ENCODE results near the gene WDFY4. TPM values are rescaled to one million over a fixed set of nuclear protein-coding genes. Genes with fewer than 3 reads are reported as not detected.
A peak's percentile ranks its signal among the peaks of the same experiment; 100 is the strongest.

The WDFY4 gene
- total RNA-seq, 1 experiment from 2014 or later: 144 TPM

DNA sequence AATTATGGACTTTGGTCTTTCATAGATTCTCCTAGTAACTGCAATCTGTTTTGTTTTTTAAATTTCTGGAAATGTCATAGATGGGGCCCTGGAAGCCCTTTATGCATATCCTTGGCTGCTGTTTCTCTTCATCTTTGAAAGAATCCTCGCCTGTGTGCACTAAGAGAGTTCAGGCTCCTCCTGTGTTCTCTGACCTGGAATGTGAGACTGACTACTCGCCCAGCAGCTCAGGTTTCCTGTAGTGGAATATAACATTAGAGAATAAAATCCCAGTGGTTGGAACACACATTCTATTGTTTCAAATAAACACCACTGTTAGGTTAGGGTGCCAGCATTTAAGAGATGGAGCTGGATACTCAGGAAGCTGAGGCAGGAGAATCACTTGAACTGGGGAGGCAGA is 56.3 kb downstream of the WDFY4 start:
- H3K9me3 ChIP-seq (ENCODE audit: low read length): no peaks in the 10 kb centered on the region

DNA sequence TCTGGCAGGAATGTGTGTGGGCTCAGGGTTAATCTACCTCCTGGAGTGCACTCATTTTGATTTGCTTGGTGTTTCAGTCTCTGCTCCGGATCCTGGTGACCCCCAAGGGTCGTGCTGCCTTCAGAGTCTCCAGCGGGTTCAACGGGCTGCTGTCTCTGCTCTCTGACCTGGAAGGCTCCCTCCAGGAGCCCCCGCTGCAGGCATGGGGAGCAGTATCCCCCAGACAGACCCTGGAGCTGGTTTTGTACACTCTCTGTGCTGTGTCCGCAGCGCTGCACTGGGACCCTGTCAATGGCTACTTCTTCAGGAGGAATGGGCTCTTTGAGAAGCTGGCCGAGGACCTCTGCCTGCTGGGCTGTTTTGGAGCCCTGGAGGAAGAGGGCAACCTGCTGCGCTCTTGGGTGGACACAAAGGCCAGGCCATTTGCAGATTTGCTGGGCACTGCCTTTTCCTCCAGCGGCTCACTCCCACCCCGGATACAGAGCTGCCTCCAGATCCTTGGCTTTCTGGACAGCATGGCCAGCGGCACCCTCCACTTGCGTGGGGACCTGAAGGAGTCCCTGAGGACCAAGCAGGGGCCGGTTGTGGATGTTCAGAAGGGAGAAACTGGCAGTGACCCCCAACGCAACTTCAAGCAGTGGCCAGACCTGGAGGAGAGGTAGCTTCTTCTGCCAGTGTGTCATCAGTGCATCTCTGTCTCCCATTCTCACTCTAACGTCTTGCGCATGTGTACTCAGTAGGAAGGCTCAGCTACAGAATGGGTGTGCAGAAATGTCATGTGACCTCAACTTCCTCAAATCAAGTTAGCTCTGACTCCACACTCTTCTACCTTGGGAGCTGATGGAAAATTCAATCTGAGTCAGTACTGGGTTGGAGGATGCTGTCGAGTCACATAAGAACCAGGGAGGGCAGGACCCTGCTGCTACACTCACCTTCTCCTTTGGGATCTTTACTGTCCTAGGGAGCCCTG is 58.5 kb downstream of the WDFY4 start:
- Histone ChIP-seq H4K20me1 (ENCODE audit: insufficient read depth, low read depth, low read length) (no peaks in the 10 kb centered on the region), H2AFZ (ENCODE audit: low read length) (no peak overlapping the region), H3K4me1 (ENCODE audit: low read length) (peaks cover 21% of the 10 kb centered on the region), H3K9ac (ENCODE audit: low read length) (no peak overlapping the region), H3K4me2 (ENCODE audit: low read depth, low read length, poor library complexity, severe bottlenecking) (no peak overlapping the region), H3K9me3 (ENCODE audit: low read length) (no peaks in the 10 kb centered on the region), H3K9me2 (replicated peaks; ENCODE audit: insufficient read depth, low read length) (no peaks in the 10 kb centered on the region), H3K4me3 (ENCODE audit: low read length) (no peak overlapping the region), H3K27ac (ENCODE audit: low read length) (no peak overlapping the region), H3K36me3 (ENCODE audit: insufficient read depth, low read length) (peaks cover 82% of the 10 kb centered on the region), H3K27me3 (ENCODE audit: low read length) (no peaks in the 10 kb centered on the region), H3K79me2 (ENCODE audit: low read length) (peaks cover 84% of the 10 kb centered on the region)
- DNase-seq: no peak

More for the DNA sequence above, 56.3 kb downstream of the WDFY4 start:
- Histone ChIP-seq H3K79me2 (ENCODE audit: low read length) (peaks cover 72% of the 10 kb centered on the region), H4K20me1 (ENCODE audit: insufficient read depth, low read depth, low read length) (no peaks in the 10 kb centered on the region), H3K9ac (ENCODE audit: low read length) (no peak overlapping the region), H3K9me2 (replicated peaks; ENCODE audit: insufficient read depth, low read length) (no peaks in the 10 kb centered on the region), H3K27ac (ENCODE audit: low read length) (no peak overlapping the region), H3K4me3 (ENCODE audit: low read length) (no peak overlapping the region), H3K4me2 (ENCODE audit: low read depth, low read length, poor library complexity, severe bottlenecking) (no peak overlapping the region), H3K27me3 (ENCODE audit: low read length) (no peaks in the 10 kb centered on the region), H3K4me1 (ENCODE audit: low read length) (0 out of 2 replicates have a peak, but pooled peaks cover 2% of the 10 kb centered on the region), H2AFZ (ENCODE audit: low read length) (no peak overlapping the region), H3K36me3 (ENCODE audit: insufficient read depth, low read length) (peaks cover 83% of the 10 kb centered on the region)
- DNase-seq: no peak

DNA sequence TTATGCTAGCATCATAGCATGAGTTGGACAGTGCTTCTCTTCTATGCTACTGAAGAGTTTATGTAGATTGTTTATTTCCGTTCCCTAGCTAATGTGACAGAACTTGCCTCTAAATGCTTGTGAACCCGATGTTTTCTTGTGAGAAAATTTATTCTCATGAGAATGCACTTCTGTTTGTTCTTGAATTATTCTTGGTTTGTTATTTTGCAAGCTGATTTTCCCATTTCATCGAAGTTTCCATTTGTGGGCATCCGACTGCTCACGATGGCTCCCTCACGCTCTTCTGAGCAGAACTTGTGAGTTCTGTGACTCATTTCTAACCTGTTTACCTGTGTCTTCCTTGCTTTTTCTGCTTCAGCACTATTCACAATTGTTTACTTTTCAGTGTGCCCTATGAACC is 59.9 kb downstream of the WDFY4 start:
- H3K4me2 ChIP-seq (ENCODE audit: low read depth, low read length, poor library complexity, severe bottlenecking): no peak overlapping the region
- H3K79me2 ChIP-seq (ENCODE audit: low read length): peaks cover 85% of the 10 kb centered on the region

DNA sequence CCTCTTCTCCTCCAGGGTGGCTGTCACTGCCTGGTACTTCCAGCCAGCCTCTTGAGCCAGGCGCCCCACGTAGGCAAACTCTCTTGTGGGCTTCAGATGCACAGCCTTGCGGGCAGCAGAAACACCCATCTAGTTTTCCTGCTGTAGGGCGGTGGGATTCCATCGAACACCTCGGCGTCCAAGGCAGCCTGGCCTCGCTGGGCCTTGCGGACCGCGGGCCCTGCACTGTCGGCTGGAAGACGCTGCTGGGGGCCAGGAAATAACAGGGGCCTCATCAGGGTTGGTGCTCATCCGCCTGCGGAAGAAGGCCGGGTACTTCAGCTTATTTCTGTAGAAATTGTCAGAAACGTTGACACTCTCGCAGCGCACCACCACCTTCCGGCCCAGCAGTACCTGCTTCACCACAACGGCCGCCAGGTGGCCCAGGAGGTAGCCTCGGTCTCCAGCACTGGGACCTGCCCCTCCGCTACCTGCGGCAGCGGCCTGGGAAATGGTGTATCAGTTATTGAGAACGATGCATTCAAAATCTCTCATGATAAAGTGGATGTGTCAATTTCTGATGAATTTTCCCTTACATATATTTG is 61.1 kb downstream of the WDFY4 start:
- Histone ChIP-seq H3K4me3 (ENCODE audit: low read length) (no peak overlapping the region), H3K4me1 (ENCODE audit: low read length) (peaks cover 30% of the 10 kb centered on the region), H3K27me3 (ENCODE audit: low read length) (no peaks in the 10 kb centered on the region), H3K9me3 (ENCODE audit: low read length) (no peaks in the 10 kb centered on the region), H4K20me1 (ENCODE audit: insufficient read depth, low read depth, low read length) (no peaks in the 10 kb centered on the region), H3K36me3 (ENCODE audit: insufficient read depth, low read length) (peaks cover 76% of the 10 kb centered on the region), H2AFZ (ENCODE audit: low read length) (no peak overlapping the region), H3K27ac (ENCODE audit: low read length) (no peak overlapping the region), H3K4me2 (ENCODE audit: low read depth, low read length, poor library complexity, severe bottlenecking) (no peak overlapping the region), H3K9ac (ENCODE audit: low read length) (no peak overlapping the region), H3K9me2 (replicated peaks; ENCODE audit: insufficient read depth, low read length) (no peaks in the 10 kb centered on the region), H3K79me2 (ENCODE audit: low read length) (peaks cover 85% of the 10 kb centered on the region)
- DNase-seq: no peak

More for the DNA sequence above, 59.9 kb downstream of the WDFY4 start:
- Histone ChIP-seq H3K9ac (ENCODE audit: low read length) (no peak overlapping the region), H3K9me2 (replicated peaks; ENCODE audit: insufficient read depth, low read length) (no peaks in the 10 kb centered on the region), H3K4me3 (ENCODE audit: low read length) (no peak overlapping the region), H3K27me3 (ENCODE audit: low read length) (no peaks in the 10 kb centered on the region), H2AFZ (ENCODE audit: low read length) (no peak overlapping the region), H3K9me3 (ENCODE audit: low read length) (no peaks in the 10 kb centered on the region), H3K27ac (ENCODE audit: low read length) (no peak overlapping the region), H3K36me3 (ENCODE audit: insufficient read depth, low read length) (peaks cover 82% of the 10 kb centered on the region), H3K4me1 (ENCODE audit: low read length) (peaks cover 27% of the 10 kb centered on the region), H4K20me1 (ENCODE audit: insufficient read depth, low read depth, low read length) (no peaks in the 10 kb centered on the region)
- DNase-seq: no peak

DNA sequence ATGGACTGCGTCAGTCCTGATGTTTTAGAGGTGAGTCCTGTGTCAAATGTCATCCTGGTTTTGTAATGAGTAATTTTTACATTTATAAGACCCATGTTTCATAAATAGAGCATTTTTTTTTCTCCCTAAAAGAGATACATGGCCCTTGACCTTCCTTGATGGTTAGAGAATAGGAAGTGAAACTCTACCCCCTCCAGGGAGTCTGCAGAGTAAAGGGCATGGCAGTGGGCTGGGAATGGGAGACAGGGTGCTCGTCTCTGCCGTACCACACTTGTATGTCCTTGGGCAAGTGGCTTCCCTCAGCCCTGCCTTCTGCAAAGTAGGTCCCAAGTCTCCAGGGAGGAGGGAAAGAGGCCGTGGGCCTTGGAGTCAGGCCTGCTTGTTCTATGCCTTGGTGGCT is 63.9 kb downstream of the WDFY4 start:
- H3K9me3 ChIP-seq (ENCODE audit: low read length): no peaks in the 10 kb centered on the region
- H3K4me1 ChIP-seq (ENCODE audit: low read length): peaks cover 36% of the 10 kb centered on the region
- H4K20me1 ChIP-seq (ENCODE audit: insufficient read depth, low read depth, low read length): no peaks in the 10 kb centered on the region
- no peak overlapping the region for H3K4me3 ChIP-seq (ENCODE audit: low read length)
- no peaks in the 10 kb centered on the region for H3K27me3 ChIP-seq (ENCODE audit: low read length)
- H3K9ac ChIP-seq (ENCODE audit: low read length): no peak overlapping the region
- H3K4me2 ChIP-seq (ENCODE audit: low read depth, low read length, poor library complexity, severe bottlenecking): peak overlapping the region; percentile 17
- H3K9me2 ChIP-seq (replicated peaks; ENCODE audit: insufficient read depth, low read length): no peaks in the 10 kb centered on the region
- H3K36me3 ChIP-seq (ENCODE audit: insufficient read depth, low read length): peaks cover 70% of the 10 kb centered on the region
- peak; percentile 53 for DNase-seq
- no peak overlapping the region for H2AFZ ChIP-seq (ENCODE audit: low read length)
- peaks cover 97% of the 10 kb centered on the region for H3K79me2 ChIP-seq (ENCODE audit: low read length)
- H3K27ac ChIP-seq (ENCODE audit: low read length): peak overlapping the region; percentile 53

DNA sequence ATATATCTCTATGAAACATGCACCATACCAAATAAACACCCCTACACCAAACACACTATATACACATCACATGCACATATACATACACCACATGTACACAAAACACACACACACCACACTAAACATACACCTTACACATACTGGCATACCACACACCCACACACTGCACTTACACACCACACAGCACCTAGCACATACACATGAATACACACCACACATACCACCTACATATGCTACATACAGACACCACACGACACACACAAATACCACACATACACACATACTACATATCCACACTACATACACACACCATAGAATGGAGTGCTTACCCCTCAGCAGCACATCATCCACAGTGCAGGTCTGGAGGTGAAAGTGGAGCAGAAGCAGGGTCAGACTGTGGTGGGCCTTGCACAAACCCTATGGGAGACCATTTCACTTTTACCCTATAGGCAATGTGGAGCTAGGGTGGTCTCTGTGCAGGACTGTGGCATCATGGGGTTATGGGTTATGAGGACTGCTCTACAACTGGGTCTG is 64.6 kb downstream of the WDFY4 start:
- H3K9me3 ChIP-seq (ENCODE audit: low read length): no peaks in the 10 kb centered on the region
- no peaks in the 10 kb centered on the region for H3K27me3 ChIP-seq (ENCODE audit: low read length)
- no peak overlapping the region for H3K9ac ChIP-seq (ENCODE audit: low read length)
- H4K20me1 ChIP-seq (ENCODE audit: insufficient read depth, low read depth, low read length): no peaks in the 10 kb centered on the region
- DNase-seq: no peak
- peaks cover 99% of the 10 kb centered on the region for H3K79me2 ChIP-seq (ENCODE audit: low read length)
- H3K4me3 ChIP-seq (ENCODE audit: low read length): no peak overlapping the region
- H3K4me2 ChIP-seq (ENCODE audit: low read depth, low read length, poor library complexity, severe bottlenecking): no peak overlapping the region
- H3K27ac ChIP-seq (ENCODE audit: low read length): 0 out of 2 replicates have a peak overlapping the region, but pooled peaks have one; percentile 53
- H3K9me2 ChIP-seq (replicated peaks; ENCODE audit: insufficient read depth, low read length): no peaks in the 10 kb centered on the region
- peaks cover 70% of the 10 kb centered on the region for H3K36me3 ChIP-seq (ENCODE audit: insufficient read depth, low read length)
- H3K4me1 ChIP-seq (ENCODE audit: low read length): peaks cover 40% of the 10 kb centered on the region
- H2AFZ ChIP-seq (ENCODE audit: low read length): no peak overlapping the region

DNA sequence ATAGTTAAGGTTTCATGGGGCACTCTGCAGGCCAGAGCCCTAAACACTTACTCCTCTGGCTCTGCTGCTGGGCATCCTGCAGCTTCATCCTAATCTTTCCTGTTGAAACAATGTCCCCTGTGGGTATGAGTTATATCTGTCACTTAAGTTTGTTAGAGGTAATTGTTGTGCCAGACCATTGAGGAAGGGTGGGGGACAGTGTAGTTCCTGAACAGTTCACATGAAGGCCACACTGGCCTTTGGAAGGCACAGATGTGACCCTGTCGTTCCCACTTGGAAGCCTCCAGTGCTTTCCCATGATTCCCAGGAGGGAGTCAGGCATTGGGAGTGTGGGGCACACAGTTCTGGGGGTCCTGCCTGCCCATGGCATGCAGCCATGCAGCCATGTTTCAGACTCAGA is 65.3 kb downstream of the WDFY4 start:
- H3K36me3 ChIP-seq (ENCODE audit: insufficient read depth, low read length): peaks cover 68% of the 10 kb centered on the region

DNA sequence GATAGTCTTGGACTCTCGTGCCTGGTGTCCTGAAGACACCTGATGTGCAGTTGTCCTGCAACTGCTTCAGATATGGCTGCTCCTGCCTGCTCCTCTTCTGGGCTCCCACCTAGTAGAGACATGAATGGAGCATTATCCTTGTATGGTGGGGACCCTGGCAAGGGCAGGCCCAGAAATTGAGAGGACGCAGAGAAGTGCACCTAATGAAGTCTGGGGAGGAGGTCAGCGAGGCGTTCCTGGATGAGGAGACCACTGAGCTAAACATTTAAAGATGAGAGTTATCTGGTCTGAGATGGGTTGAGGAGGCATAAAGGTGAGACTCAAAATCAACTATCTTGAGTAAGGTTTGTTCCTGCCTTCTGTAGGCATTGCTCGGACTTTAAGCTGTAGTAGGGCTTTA is 66.3 kb downstream of the WDFY4 start:
- no peaks in the 10 kb centered on the region for H3K27me3 ChIP-seq (ENCODE audit: low read length)
- no peaks in the 10 kb centered on the region for H4K20me1 ChIP-seq (ENCODE audit: insufficient read depth, low read depth, low read length)
- no peak overlapping the region for H3K9ac ChIP-seq (ENCODE audit: low read length)
- H3K9me2 ChIP-seq (replicated peaks; ENCODE audit: insufficient read depth, low read length): no peaks in the 10 kb centered on the region
- H3K27ac ChIP-seq (ENCODE audit: low read length): 0 out of 2 replicates have a peak overlapping the region, but pooled peaks have one; percentile 5
- no peak overlapping the region for H3K4me2 ChIP-seq (ENCODE audit: low read depth, low read length, poor library complexity, severe bottlenecking)
- peaks cover 40% of the 10 kb centered on the region for H3K4me1 ChIP-seq (ENCODE audit: low read length)
- peaks cover 99% of the 10 kb centered on the region for H3K79me2 ChIP-seq (ENCODE audit: low read length)
- H3K9me3 ChIP-seq (ENCODE audit: low read length): no peaks in the 10 kb centered on the region
- H3K36me3 ChIP-seq (ENCODE audit: insufficient read depth, low read length): peaks cover 67% of the 10 kb centered on the region
- no peak overlapping the region for H3K4me3 ChIP-seq (ENCODE audit: low read length)
- no peak for DNase-seq
- H2AFZ ChIP-seq (ENCODE audit: low read length): no peak overlapping the region

More for the DNA sequence above, 65.3 kb downstream of the WDFY4 start:
- Histone ChIP-seq H3K79me2 (ENCODE audit: low read length) (peaks cover 99% of the 10 kb centered on the region), H3K27ac (ENCODE audit: low read length) (no peak overlapping the region), H2AFZ (ENCODE audit: low read length) (no peak overlapping the region), H3K4me3 (ENCODE audit: low read length) (no peak overlapping the region), H3K4me1 (ENCODE audit: low read length) (peaks cover 40% of the 10 kb centered on the region), H3K9ac (ENCODE audit: low read length) (no peak overlapping the region), H4K20me1 (ENCODE audit: insufficient read depth, low read depth, low read length) (no peaks in the 10 kb centered on the region), H3K9me3 (ENCODE audit: low read length) (no peaks in the 10 kb centered on the region), H3K9me2 (replicated peaks; ENCODE audit: insufficient read depth, low read length) (no peaks in the 10 kb centered on the region), H3K4me2 (ENCODE audit: low read depth, low read length, poor library complexity, severe bottlenecking) (no peak overlapping the region), H3K27me3 (ENCODE audit: low read length) (no peaks in the 10 kb centered on the region)
- no peak for DNase-seq
